Activated naive CD8-positive, alpha-beta T cell treated with anti-CD3 and anti-CD28 coated beads, Interleukin-2, amount 10 ng/mL, durations not matched to agents 7 days and 5 days (primary cell): Measurements from ENCODE around the gene TMEM9. TPM values are rescaled to one million over a fixed set of nuclear protein-coding genes. Genes with fewer than 3 reads are reported as not detected.

Experiments
- ATAC-seq: fragments of 150-1000 bp; cut with Tn5 transposase; one replicate; pipeline ENCODE4 v1.10.0; 2021; ENCODE audit warnings: low read depth, moderate library complexity
- POLR2A ChIA-PET: fragments of 350-600 bp; sonication (Branson Sonifier 250); formaldehyde crosslinking; loops from one replicate; lab custom pipeline; 2021; ENCODE audit warnings: antibody characterized with exemption; lab: Charles Lee
- DNase-seq: peaks from one replicate; pipeline ENCODE4 v3.0.0; 2021
- H3K27ac Mint-ChIP-seq: one replicate; pipeline ENCODE4 v1.8.0; 2022; ENCODE audit warnings: mild to moderate bottlenecking, mixed read lengths
- H3K27me3 Mint-ChIP-seq: one replicate; pipeline ENCODE4 v1.8.0; 2022; ENCODE audit warnings: mild to moderate bottlenecking, moderate library complexity, mixed read lengths
- H3K36me3 Mint-ChIP-seq: one replicate; pipeline ENCODE4 v1.8.0; 2021; ENCODE audit warnings: mild to moderate bottlenecking, mixed read lengths
- H3K4me1 Mint-ChIP-seq: one replicate; pipeline ENCODE4 v1.8.0; 2021; ENCODE audit warnings: mixed read lengths
- H3K4me3 Mint-ChIP-seq: one replicate; pipeline ENCODE4 v1.8.0; 2022; ENCODE audit warnings: mild to moderate bottlenecking, moderate library complexity, mixed read lengths
- H3K9me3 Mint-ChIP-seq: one replicate; pipeline ENCODE4 v1.8.0; 2021; ENCODE audit warnings: mixed read lengths
- total RNA-seq, 2 experiments: library from RNA; stranded (reverse); gene quantifications; one replicate each; pipeline ENCODE4 v1.2.3, GENCODE V29; 2021

TMEM9 gene
- total RNA-seq, 2 experiments from 2014 or later = 20.8 to 26.1 TPM

DNA sequence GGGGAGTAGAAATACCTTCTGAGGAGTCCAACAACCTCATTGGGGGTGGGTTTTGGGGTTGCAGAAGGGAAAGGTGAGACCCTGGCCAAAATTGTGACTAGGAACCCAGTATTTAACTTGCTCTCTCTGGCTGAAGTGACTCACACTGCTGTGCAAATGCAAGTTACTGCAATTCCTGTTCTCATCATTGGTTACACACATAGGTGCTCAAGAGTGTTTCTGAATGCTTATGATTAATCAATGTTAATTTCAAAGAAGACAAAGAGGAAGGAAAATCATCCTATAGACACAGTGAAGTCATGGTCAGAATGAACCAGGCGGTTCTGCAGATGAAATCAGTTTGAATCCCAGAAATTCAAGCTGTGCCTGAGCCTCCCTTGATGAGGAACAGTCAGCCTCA is 30.4 kb downstream of the TMEM9 start:
- no peak for ATAC-seq
- Mint-ChIP-seq H3K27ac (no peak overlapping the region), H3K4me3 (no peak overlapping the region), H3K4me1 (peaks cover 2% of the 10 kb centered on the region), H3K27me3 (peaks cover 17% of the 10 kb centered on the region), H3K36me3 (no peaks in the 10 kb centered on the region), H3K9me3 (no peaks in the 10 kb centered on the region)
- DNase-seq = no peak
- POLR2A ChIA-PET = no interaction called here

DNA sequence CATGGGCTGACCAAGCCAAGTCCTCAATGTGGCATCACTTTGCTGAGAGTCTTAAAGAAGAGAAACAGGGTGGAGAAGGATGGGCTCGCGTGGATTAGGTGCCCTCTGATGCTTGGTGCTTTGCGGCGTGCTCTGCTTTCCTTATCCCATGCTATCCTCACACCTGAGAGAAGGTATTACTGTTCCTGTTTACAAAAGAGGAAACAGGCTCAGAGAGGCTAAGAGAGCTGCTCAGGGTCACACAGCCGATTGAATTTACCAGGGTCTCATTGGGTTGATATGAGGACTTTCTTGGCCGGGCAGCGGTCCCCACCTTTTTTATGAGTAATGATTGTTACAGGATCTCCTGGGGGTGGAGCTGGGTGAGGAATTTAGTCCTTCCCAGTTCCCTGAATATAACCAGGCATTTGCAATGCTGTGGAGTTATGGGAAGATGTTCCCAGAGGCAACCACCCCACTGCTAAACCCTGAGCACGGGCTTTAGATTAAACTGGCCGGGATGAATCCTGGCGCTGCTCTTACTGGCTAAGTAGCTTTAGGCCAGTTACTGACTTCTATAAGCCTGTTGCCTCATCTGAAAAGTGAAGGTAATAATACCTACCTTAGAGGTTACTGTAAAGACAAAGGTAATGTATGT is 31.8 kb downstream of the TMEM9 start:
- H3K4me1 Mint-ChIP-seq = peaks cover 2% of the 10 kb centered on the region
- H3K27ac Mint-ChIP-seq = no peak overlapping the region

DNA sequence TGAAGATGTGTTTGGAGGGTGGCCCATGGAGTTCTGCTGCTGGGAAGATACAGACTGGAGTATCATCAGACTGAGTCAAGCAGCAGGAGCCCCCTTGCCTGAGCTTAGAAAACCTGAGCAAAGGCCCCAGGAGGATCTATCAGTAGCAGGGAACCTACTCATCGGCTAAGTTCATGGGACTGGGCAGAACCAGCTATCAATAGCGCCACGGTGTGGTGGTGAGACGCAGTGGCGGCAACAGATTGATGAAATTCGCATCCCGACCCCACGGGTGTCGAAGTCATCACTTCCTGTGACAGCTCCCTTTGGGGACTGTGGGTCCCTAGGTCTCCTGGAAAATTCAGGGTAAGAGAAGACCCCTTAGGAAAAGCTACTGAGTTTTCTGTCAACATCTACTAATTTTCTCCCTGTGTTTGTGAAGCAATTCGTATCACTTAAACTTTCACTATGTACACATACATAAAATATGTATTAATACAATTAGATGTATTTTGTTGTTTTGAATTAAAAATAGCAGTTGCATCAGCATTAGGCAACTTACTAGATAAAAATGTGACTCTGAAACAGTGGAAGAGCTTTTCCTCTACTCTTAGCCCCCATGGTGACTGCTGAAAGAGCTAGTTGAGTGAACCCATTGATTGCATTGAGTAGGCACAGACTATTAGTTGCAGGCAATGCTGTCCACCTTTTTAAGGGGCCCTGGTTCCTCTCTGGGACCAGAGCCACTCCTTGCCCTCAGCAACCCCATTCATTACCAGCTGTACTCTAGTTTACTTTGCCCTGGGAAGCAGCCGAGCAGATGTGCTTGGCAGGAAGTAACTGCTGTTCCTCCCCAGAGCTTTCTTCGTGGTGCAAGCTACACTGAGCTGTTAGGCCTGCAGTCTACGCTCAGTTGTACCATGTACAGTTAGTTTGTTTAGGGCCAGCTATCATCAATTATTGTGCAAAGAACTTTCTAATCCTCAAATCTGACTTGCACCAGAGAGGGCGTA is 34.8 kb downstream of the TMEM9 start:
- Mint-ChIP-seq H3K4me3 (no peak overlapping the region), H3K4me1 (peaks cover 2% of the 10 kb centered on the region), H3K27ac (no peak overlapping the region), H3K9me3 (no peaks in the 10 kb centered on the region), H3K36me3 (no peaks in the 10 kb centered on the region), H3K27me3 (peaks cover 19% of the 10 kb centered on the region)
- DNase-seq (peak; percentile 59), ATAC-seq (peak; percentile 44)
- POLR2A ChIA-PET = interaction anchor here (1.0 to 1.3 kb wide), 2 partner anchors 148 to 497 kb away, joined by 3 read pairs; no protein-coding TSS in a partner anchor

More for the DNA sequence above, 31.8 kb downstream of the TMEM9 start:
- peaks cover 22% of the 10 kb centered on the region for H3K27me3 Mint-ChIP-seq
- H3K9me3 Mint-ChIP-seq = no peaks in the 10 kb centered on the region
- no peak for ATAC-seq
- no peaks in the 10 kb centered on the region for H3K36me3 Mint-ChIP-seq
- POLR2A ChIA-PET = no interaction called here
- no peak for DNase-seq
- no peak overlapping the region for H3K4me3 Mint-ChIP-seq

DNA sequence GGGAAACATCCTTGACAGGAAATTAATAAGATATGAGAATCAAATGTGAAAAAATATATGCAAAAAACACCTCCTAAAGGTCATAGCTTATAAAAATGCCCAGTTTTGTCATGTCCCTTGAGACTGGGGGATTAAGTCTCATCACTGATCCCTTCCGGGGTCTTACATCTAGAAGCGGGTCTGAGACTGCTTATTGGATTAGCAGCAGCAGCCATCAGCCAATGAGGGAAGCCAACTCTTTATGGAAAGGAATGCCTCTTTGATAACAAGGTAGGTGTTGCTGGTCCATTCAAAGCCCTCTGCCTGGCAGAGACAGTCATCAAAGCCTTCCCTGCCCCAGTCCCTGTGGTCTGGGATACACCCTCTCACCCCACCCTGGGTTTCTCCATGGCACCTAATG is 38.2 kb downstream of the TMEM9 start:
- Mint-ChIP-seq H3K4me3 (no peak overlapping the region), H3K9me3 (no peaks in the 10 kb centered on the region), H3K36me3 (no peaks in the 10 kb centered on the region), H3K27me3 (peaks cover 16% of the 10 kb centered on the region), H3K27ac (no peak overlapping the region), H3K4me1 (peaks cover 5% of the 10 kb centered on the region)
- POLR2A ChIA-PET = no interaction called here
- ATAC-seq = no peak
- no peak for DNase-seq

DNA sequence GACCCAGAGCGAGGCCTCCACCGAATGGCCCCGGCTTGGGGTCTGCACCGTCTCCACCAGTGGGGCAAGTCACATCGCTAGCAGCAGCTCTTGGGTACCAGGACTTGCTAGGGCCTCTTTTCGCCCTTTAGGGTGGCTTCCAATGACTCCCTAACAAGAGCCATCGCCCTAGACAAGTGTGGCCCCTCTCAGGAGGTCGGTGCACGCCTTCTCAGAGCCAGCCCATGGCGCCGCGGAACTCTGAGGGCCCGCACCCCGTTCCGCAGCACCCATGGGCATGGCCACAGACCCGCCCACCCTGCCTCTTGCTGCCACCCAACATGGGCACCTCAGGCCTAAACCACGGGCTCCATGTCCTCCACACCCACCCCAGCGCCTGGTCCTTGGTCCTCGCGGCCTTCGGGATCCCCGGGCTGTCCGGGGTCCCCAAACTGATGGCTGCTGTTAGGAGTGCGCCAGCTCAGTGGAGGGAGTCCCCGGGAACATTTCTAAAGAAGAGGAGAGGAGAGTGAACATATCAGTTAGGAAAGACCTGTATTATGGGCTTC is 38.8 kb downstream of the TMEM9 start:
- POLR2A ChIA-PET = no interaction called here
- no peaks in the 10 kb centered on the region for H3K36me3 Mint-ChIP-seq
- H3K4me3 Mint-ChIP-seq = no peak overlapping the region
- ATAC-seq = no peak
- H3K27ac Mint-ChIP-seq = no peak overlapping the region
- H3K27me3 Mint-ChIP-seq = peaks cover 16% of the 10 kb centered on the region
- DNase-seq = no peak
- peaks cover 5% of the 10 kb centered on the region for H3K4me1 Mint-ChIP-seq
- H3K9me3 Mint-ChIP-seq = no peaks in the 10 kb centered on the region

DNA sequence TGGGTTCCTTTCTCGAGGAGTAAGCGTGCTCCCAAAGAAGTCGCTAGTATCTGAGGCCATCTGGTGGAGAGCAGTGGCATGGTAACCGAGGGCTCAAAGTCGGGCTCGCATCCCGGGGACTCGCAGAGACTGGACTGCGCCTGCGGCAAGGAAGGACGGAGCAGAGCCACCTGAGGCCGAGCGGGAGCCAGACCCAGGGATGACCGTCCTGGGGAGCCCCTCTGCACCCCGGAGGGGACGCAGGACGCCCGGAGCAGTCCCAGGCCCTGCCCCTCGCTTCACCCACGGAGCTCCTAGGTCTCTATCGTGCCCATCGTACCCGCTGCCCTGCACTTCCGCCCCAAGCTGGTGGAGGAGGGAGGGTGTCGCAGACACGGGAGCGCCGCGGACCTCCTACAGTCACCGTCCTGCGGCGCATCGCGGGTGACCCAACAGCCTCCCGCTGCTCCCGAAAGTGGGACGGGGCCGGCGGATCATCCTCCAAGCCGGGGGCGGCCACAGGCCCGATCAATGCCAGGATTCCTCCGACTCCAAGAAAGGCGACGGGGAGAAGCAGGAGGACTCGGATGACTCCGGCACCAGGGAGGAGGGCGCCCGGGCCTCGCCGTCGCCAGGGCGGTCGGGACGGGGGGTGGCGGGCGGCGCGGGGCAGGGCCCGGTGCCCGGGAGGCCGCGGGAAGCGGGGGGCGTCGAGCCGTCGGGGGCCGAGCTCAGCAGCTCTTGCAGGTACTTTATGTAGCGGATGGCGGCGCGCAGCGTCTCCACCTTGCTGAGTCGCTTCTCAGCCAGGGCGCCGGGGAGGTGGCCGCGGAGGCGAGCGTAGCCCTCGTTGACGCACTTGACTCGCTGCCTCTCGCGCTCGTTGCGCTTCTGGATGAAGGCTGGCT is 39.8 kb downstream of the TMEM9 start:
- Mint-ChIP-seq H3K4me3 (peak overlapping the region; percentile 89), H3K27me3 (peaks cover 16% of the 10 kb centered on the region), H3K36me3 (no peaks in the 10 kb centered on the region), H3K9me3 (no peaks in the 10 kb centered on the region), H3K4me1 (peaks cover 2% of the 10 kb centered on the region), H3K27ac (peak overlapping the region; percentile 72)
- POLR2A ChIA-PET = no interaction called here
- DNase-seq (peak; percentile 73), ATAC-seq (peak; percentile 85)

DNA sequence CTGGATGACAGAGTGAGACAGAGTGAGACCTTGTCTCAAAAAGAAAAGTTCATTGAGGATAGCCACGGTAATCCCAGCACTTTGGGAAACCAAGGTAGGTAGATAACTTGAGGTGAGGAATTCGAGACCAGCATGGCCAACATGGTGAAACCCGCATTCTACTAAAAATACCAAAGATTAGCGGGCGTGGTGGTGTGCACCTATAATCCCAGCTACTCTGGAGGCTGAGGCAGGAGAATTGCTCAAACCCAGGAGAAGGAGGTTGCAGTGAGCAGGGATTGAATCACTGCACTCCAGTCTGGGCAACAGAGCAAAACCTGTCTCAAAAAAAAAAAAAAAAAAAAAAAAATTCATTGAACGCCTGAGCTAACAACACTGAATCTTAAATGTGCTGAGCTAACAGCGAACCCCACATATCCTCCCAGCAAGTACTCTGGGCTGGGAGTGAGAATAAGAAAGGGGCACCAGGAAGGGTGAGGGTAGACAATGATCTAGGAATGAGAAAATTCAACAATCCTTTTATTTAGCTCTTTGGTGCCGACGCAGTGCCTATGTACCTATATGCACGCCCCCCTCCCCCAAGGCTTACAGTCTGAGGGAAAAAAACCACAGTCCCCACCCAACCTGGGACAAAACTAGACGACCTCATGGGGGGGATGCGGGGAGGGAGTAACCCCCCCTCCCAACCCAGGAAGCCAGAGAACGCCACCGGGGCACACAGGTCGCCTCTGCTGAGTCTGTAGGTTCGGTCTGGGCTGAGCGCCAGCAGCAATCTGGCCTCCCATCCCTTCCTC is 40.6 kb downstream of the TMEM9 start:
- H3K27me3 Mint-ChIP-seq = peaks cover 21% of the 10 kb centered on the region
- no peaks in the 10 kb centered on the region for H3K36me3 Mint-ChIP-seq
- peaks cover 2% of the 10 kb centered on the region for H3K4me1 Mint-ChIP-seq
- no peak for ATAC-seq
- no peak for DNase-seq
- POLR2A ChIA-PET = no interaction called here
- no peaks in the 10 kb centered on the region for H3K9me3 Mint-ChIP-seq
- H3K27ac Mint-ChIP-seq = peak overlapping the region; percentile 58
- H3K4me3 Mint-ChIP-seq = peak overlapping the region; percentile 89

DNA sequence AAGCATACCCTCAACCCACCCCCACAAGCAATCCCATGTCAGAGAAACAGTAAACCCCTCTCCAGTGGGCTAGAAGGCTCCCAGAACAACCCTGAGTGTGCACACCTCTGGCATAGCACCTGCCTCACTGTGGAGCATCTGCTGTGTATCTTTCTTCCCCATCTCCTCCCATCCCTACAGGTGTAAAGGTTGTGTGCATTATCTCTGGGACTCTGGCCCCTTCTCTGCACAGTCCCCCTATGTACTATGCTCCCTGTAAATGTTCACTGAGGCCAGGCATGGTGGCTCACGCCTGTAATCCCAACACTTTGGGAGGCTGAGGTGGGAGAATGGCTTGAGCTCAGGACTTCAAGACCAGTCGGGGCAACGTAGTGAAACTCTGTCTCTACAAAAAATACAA is 41.3 kb downstream of the TMEM9 start:
- Mint-ChIP-seq H3K36me3 (no peaks in the 10 kb centered on the region), H3K9me3 (no peaks in the 10 kb centered on the region), H3K27me3 (peaks cover 16% of the 10 kb centered on the region), H3K4me1 (peaks cover 2% of the 10 kb centered on the region), H3K4me3 (no peak overlapping the region), H3K27ac (no peak overlapping the region)
- ATAC-seq (no peak), DNase-seq (no peak)
- POLR2A ChIA-PET = no interaction called here

DNA sequence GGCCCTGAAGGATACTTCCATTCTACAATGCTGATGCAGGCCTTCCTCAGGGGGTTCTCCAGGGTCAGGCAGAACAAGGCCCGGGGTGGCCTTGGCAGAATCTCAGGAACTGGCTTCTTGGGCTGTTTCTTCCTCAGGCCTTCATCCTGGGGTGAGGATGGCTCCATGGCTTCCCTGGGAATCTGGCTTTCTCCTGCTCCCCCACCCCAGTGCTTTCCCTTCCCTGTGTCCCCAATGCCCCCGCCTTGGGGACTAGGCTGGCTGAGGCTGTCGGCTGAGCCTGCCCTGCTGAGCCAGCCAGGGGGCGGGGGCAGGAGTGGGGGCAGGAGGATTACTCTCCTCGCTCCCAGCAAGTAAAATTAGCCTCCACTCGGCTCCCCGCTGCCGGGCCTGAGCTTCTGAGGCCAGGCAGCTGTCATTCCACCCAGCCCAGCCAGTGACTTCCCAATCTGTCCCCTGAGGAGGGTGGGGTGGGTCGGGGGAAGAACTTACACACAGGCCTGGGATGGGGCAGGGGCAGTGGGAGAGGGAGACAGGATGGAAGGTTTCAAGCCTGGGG is 42.0 kb downstream of the TMEM9 start, which contains the start of gene CACNA1S:
CACNA1S (minus strand) TSS at position 254 of the 559 bp plus-strand sequence; CDS start at position 167, 87 bp downstream.
- H3K27me3 Mint-ChIP-seq = peaks cover 16% of the 10 kb centered on the region
- no peak within 1 kb of the TSS for H3K27ac Mint-ChIP-seq
- POLR2A ChIA-PET = no interaction called here
- peak within 1 kb of the TSS; percentile 10 for H3K4me3 Mint-ChIP-seq
- H3K36me3 Mint-ChIP-seq = no peaks in the 10 kb centered on the region
- H3K4me1 Mint-ChIP-seq = peaks cover 2% of the 10 kb centered on the region
- DNase-seq = no peak
- no peak for ATAC-seq
- no peaks in the 10 kb centered on the region for H3K9me3 Mint-ChIP-seq

DNA sequence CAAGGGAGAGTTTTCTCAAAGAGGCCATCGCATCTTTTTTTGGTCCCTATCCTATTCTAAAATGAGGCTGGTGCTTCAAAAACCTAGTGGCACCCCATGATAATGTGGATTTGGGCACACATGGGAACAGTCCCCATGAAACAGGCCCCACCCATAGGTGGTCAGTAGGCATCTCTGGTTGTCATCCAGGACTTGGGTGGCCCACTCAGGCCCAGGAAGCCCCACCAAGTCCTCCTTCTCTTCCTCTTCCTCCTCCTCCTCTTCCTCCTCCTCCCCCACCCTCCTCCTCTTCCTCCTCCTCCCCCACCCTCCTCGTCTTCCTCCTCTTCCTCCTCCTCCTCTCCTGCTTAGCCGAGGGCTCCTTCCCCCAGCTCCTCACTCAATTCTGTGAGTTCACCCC is 42.6 kb downstream of the TMEM9 start:
- Mint-ChIP-seq H3K4me3 (no peak overlapping the region), H3K27ac (no peak overlapping the region), H3K36me3 (no peaks in the 10 kb centered on the region), H3K27me3 (peaks cover 16% of the 10 kb centered on the region), H3K9me3 (no peaks in the 10 kb centered on the region), H3K4me1 (peaks cover 2% of the 10 kb centered on the region)
- ATAC-seq (no peak), DNase-seq (no peak)
- POLR2A ChIA-PET = no interaction called here

DNA sequence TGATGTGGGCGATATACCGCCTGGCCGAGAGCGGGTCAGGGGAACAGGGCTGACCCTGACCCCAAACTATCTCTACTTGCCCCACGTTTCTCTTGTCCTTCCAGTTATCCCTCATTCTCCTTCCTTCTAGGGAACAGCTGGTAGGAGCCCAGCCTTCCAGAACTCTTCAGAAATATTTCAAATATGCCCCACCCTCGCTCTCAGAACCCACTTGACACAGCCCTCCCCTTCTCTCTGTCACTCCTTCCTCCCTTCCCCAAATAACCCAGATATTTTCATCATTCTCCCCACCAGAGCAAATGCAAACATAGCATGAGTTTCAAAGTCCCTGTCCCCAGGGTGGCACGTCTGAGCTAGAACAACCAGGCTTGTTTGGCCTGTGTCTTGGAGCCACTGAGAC is 43.1 kb downstream of the TMEM9 start:
- Mint-ChIP-seq H3K4me1 (peaks cover 2% of the 10 kb centered on the region), H3K9me3 (no peaks in the 10 kb centered on the region), H3K4me3 (no peak overlapping the region), H3K27me3 (peaks cover 16% of the 10 kb centered on the region), H3K27ac (no peak overlapping the region), H3K36me3 (no peaks in the 10 kb centered on the region)
- POLR2A ChIA-PET = no interaction called here
- ATAC-seq = no peak
- no peak for DNase-seq

DNA sequence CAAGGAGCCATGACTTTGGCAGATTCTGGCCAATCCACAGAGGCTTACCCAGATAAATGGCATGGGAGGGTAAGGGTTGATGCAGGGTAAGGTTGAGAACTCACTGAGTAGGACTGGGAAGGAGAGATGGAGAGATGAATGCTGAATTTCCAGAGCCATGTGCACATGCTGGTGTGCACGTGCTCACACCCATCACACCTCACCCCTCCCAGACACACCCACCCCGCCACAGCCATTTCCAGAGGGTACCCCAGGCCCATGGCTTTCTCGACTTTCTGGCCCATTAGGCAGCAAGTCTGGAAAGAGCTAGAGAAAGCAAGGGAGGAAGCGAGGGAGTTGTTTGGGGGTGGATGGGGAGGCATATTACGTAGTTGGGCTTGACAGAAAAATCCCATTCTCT is 43.7 kb downstream of the TMEM9 start:
- Mint-ChIP-seq H3K9me3 (no peaks in the 10 kb centered on the region), H3K36me3 (no peaks in the 10 kb centered on the region), H3K27ac (no peak overlapping the region), H3K4me1 (peaks cover 2% of the 10 kb centered on the region), H3K27me3 (peaks cover 16% of the 10 kb centered on the region), H3K4me3 (no peak overlapping the region)
- POLR2A ChIA-PET = no interaction called here
- no peak for DNase-seq
- ATAC-seq = no peak
